RPMI7951 (cell line): ENCODE measurements around the gene NANOS1. TPM values are rescaled to one million over a fixed set of nuclear protein-coding genes. Genes with fewer than 3 reads are reported as not detected.
"Not testable (repeated sequence)": the region's sequence is repeated elsewhere in the genome, so short reads cannot be mapped to it uniquely, and the experiment has no call there.

ENCODE experiments used
- DNase-seq: peaks from one replicate; pipeline ENCODE4 v3.0.0-alpha.2; 2012; ENCODE audit warnings: low read depth
- total RNA-seq: library from RNA; depleted of rRNA; stranded (reverse); fragments of >200 nt; shearing (Covaris generic); gene quantifications from 2 replicates; pipeline ENCODE4 v1.2.3, GENCODE V29; 2014

NANOS1 gene
- total RNA-seq, 1 experiment from 2014 or later, result 1.1 TPM

GRCh38 chr10:119007211-119007574 is 22.3 kb upstream of the NANOS1 start:
- no peak for DNase-seq

- DNase-seq, result peak; percentile 42
Observed at GRCh38 chr10:119020627-119020946, 8.9 kb upstream of the NANOS1 start.

- peak; percentile 95 for DNase-seq
Observed at GRCh38 chr10:119022846-119023552, 6.5 kb upstream of the NANOS1 start.

GRCh38 chr10:119023553-119023868 is 6.0 kb upstream of the NANOS1 start:
- DNase-seq, result no peak

- peak; percentile 81 for DNase-seq
Observed at GRCh38 chr10:119024882-119025281, 4.6 kb upstream of the NANOS1 start.

GRCh38 chr10:119025336-119025735 is 4.2 kb upstream of the NANOS1 start:
- peak; percentile 83 for DNase-seq

- DNase-seq, result peak; percentile 44
Observed at GRCh38 chr10:119025776-119026175, 3.7 kb upstream of the NANOS1 start.

- DNase-seq, result no peak
Observed at GRCh38 chr10:119026301-119027110, 3.0 kb upstream of the NANOS1 start.

GRCh38 chr10:119028445-119028899 is 1.0 kb upstream of the NANOS1 start:
- DNase-seq, result not testable (repeated sequence)

- DNase-seq, result peak; percentile 78
Observed at GRCh38 chr10:119028900-119029612, 458 bp upstream of the NANOS1 start.

- peak; percentile 44 for DNase-seq
Observed at GRCh38 chr10:119030421-119031250, 1.1 kb downstream of the NANOS1 start.

GRCh38 chr10:119031496-119032059 is 2.1 kb downstream of the NANOS1 start:
- DNase-seq, result no peak

GRCh38 chr10:119039161-119039560 is 9.6 kb downstream of the NANOS1 start:
- DNase-seq, result no peak

GRCh38 chr10:119041326-119041725 is 11.8 kb downstream of the NANOS1 start:
- DNase-seq, result no peak

- DNase-seq, result no peak
Observed at GRCh38 chr10:119042169-119042568, 12.7 kb downstream of the NANOS1 start.

GRCh38 chr10:119045561-119045960 is 16.0 kb downstream of the NANOS1 start:
- DNase-seq, result no peak

GRCh38 chr10:119049361-119049760 is 19.8 kb downstream of the NANOS1 start:
- DNase-seq, result no peak

GRCh38 chr10:119049777-119050176 is 20.3 kb downstream of the NANOS1 start:
- DNase-seq, result no peak

- no peak for DNase-seq
Observed at GRCh38 chr10:119051775-119052174, 22.3 kb downstream of the NANOS1 start.

- DNase-seq, result no peak
Observed at GRCh38 chr10:119055472-119055871, 26.0 kb downstream of the NANOS1 start.

GRCh38 chr10:119058010-119058409 is 28.5 kb downstream of the NANOS1 start:
- DNase-seq, result no peak

- no peak for DNase-seq
Observed at GRCh38 chr10:119059557-119059956, 30.0 kb downstream of the NANOS1 start.
